Measurements from ENCODE around the gene TRAF7. TPM values are rescaled to one million over a fixed set of nuclear protein-coding genes. Genes with fewer than 3 reads are reported as not detected.

Gene TRAF7
- total RNA-seq, 2 experiments from 2014 or later, result 74.8 to 80.2 TPM

- ATAC-seq (no peak), DNase-seq (no peak)
- H3K27ac Mint-ChIP-seq, result no peak overlapping the region
- no peaks in the 10 kb centered on the region for H3K27me3 Mint-ChIP-seq
- H3K36me3 Mint-ChIP-seq (ENCODE audit: low read depth), result peaks cover 16% of the 10 kb centered on the region
- H3K9me3 Mint-ChIP-seq, result no peaks in the 10 kb centered on the region
- H3K4me3 Mint-ChIP-seq, result no peak overlapping the region
- TF ChIP-seq CTCF (IDR thresholded peaks at IDR 0.05), result no peak
- POLR2A ChIA-PET, result interaction anchor here (0.6 to 4.0 kb wide), 3 partner anchors 12 to 144 kb away, joined by 3 to 21 read pairs (median 3); partner anchors contain the start of gene TRAF7
- CTCF ChIA-PET, result interaction anchor here (1.0 kb wide), 1 partner anchor 31 kb away, joined by 3 read pairs; no protein-coding TSS in a partner anchor
- H3K4me1 Mint-ChIP-seq (ENCODE audit: low read depth), result no peaks in the 10 kb centered on the region
- intact Hi-C loops (cut with micrococcal nuclease), result no loop called here
Observed at GRCh38 chr16:2171601-2172178, 16.1 kb downstream of the TRAF7 start.

GRCh38 chr16:2172688-2173335, 17.2 kb downstream of the TRAF7 start:
- Mint-ChIP-seq H3K9me3 (no peaks in the 10 kb centered on the region), H3K36me3 (ENCODE audit: low read depth) (peaks cover 22% of the 10 kb centered on the region), H3K27me3 (no peaks in the 10 kb centered on the region), H3K4me3 (no peak overlapping the region), H3K27ac (no peak overlapping the region), H3K4me1 (ENCODE audit: low read depth) (no peaks in the 10 kb centered on the region)
- DNase-seq, result no peak
- CTCF ChIA-PET, result interaction anchor here (0.6 kb wide), 1 partner anchor 420 kb away, joined by 3 read pairs; no protein-coding TSS in a partner anchor
- ATAC-seq, result no peak
- intact Hi-C loops (cut with micrococcal nuclease), result no loop called here
- POLR2A ChIA-PET, result interaction anchor here (0.6 to 4.0 kb wide), 3 partner anchors 17 to 808 kb away, joined by 3 to 21 read pairs (median 3); partner anchors contain the start of gene TRAF7
- TF ChIP-seq CTCF (IDR thresholded peaks at IDR 0.05), result no peak

GRCh38 chr16:2173366-2173765, 17.8 kb downstream of the TRAF7 start:
- no peak overlapping the region for H3K4me3 Mint-ChIP-seq
- no peak for TF ChIP-seq CTCF (IDR thresholded peaks at IDR 0.05)
- ATAC-seq (no peak), DNase-seq (no peak)
- no peaks in the 10 kb centered on the region for H3K27me3 Mint-ChIP-seq
- no peak overlapping the region for H3K27ac Mint-ChIP-seq
- H3K4me1 Mint-ChIP-seq (ENCODE audit: low read depth), result no peaks in the 10 kb centered on the region
- intact Hi-C loops (cut with micrococcal nuclease), result no loop called here
- peaks cover 18% of the 10 kb centered on the region for H3K36me3 Mint-ChIP-seq (ENCODE audit: low read depth)
- ChIA-PET CTCF (interaction anchor here (0.6 kb wide), 1 partner anchor 419 kb away, joined by 3 read pairs; no protein-coding TSS in a partner anchor), POLR2A (interaction anchor here (0.6 to 4.0 kb wide), 3 partner anchors 18 to 808 kb away, joined by 3 to 21 read pairs (median 3); partner anchors contain the start of gene TRAF7)
- H3K9me3 Mint-ChIP-seq, result no peaks in the 10 kb centered on the region

- intact Hi-C loops (cut with micrococcal nuclease), result no loop called here
- POLR2A ChIA-PET, result interaction anchor here (1.5 to 4.0 kb wide), 2 partner anchors 8 to 18 kb away, joined by 5 to 21 read pairs; partner anchors contain the start of gene TRAF7
- H3K36me3 Mint-ChIP-seq (ENCODE audit: low read depth), result peaks cover 18% of the 10 kb centered on the region
- no peaks in the 10 kb centered on the region for H3K4me1 Mint-ChIP-seq (ENCODE audit: low read depth)
- ATAC-seq, result no peak
- no peak overlapping the region for H3K27ac Mint-ChIP-seq
- TF ChIP-seq CTCF (IDR thresholded peaks at IDR 0.05), result no peak
- no peak overlapping the region for H3K4me3 Mint-ChIP-seq
- no peak for DNase-seq
- no peaks in the 10 kb centered on the region for H3K27me3 Mint-ChIP-seq
- CTCF ChIA-PET, result no interaction called here
- H3K9me3 Mint-ChIP-seq, result no peaks in the 10 kb centered on the region
Observed at GRCh38 chr16:2173916-2174315, 18.3 kb downstream of the TRAF7 start.
